Kidney epithelial cell (primary cell): ENCODE measurements around the gene HOXC9. TPM values are rescaled to one million over a fixed set of nuclear protein-coding genes. Genes with fewer than 3 reads are reported as not detected.

Source experiments
- DNase-seq: peaks from one replicate; pipeline ENCODE4 v3.0.0-alpha.2; 2010; ENCODE audit warnings: low read depth
- H3K27me3 ChIP-seq: 2 replicates; pipeline ENCODE4 v1.6.0; 2011; ENCODE audit warnings: low read length; ENCODE audit not compliant: control insufficient read depth, insufficient read depth
- H3K36me3 ChIP-seq: 2 replicates; pipeline ENCODE4 v1.5.1; 2011; ENCODE audit warnings: low read length; ENCODE audit not compliant: control insufficient read depth, insufficient read depth
- H3K4me3 ChIP-seq: 2 replicates; pipeline ENCODE4 v1.5.1; 2011; ENCODE audit warnings: low read depth, mild to moderate bottlenecking, control low read depth, low read length
- total RNA-seq: library from RNA; depleted of rRNA; stranded (reverse); fragments of >200 nt; gene quantifications from 2 replicates; pipeline ENCODE4 v1.2.3, GENCODE V29; 2015
- TF ChIP-seq, protein P1 (sequence below): IDR thresholded peaks from 2 replicates; pipeline ENCODE4 v1.5.1; 2011; ENCODE audit warnings: mild to moderate bottlenecking, moderate library complexity, low read length, control low read depth, inconsistent platforms; ENCODE audit not compliant: insufficient read depth, poor library complexity, severe bottlenecking

The HOXC9 gene
- total RNA-seq, 1 donor from 2014 or later = 12.3 TPM

GRCh38 chr12:53989227-53990113 is 10.5 kb upstream of the HOXC9 start:
- Histone ChIP-seq H3K36me3 (no peaks in the 10 kb centered on the region), H3K4me3 (no peak overlapping the region), H3K27me3 (peaks cover 43% of the 10 kb centered on the region)
- TF ChIP-seq, protein P1, sequence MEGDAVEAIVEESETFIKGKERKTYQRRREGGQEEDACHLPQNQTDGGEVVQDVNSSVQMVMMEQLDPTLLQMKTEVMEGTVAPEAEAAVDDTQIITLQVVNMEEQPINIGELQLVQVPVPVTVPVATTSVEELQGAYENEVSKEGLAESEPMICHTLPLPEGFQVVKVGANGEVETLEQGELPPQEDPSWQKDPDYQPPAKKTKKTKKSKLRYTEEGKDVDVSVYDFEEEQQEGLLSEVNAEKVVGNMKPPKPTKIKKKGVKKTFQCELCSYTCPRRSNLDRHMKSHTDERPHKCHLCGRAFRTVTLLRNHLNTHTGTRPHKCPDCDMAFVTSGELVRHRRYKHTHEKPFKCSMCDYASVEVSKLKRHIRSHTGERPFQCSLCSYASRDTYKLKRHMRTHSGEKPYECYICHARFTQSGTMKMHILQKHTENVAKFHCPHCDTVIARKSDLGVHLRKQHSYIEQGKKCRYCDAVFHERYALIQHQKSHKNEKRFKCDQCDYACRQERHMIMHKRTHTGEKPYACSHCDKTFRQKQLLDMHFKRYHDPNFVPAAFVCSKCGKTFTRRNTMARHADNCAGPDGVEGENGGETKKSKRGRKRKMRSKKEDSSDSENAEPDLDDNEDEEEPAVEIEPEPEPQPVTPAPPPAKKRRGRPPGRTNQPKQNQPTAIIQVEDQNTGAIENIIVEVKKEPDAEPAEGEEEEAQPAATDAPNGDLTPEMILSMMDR = peak; percentile 58
- no peak for DNase-seq

- Histone ChIP-seq H3K4me3 (peak overlapping the region; percentile 24), H3K27me3 (peaks cover 49% of the 10 kb centered on the region), H3K36me3 (no peaks in the 10 kb centered on the region)
- TF ChIP-seq, protein P1 = no peak
- no peak for DNase-seq
These were observed 9.5 kb upstream of the HOXC9 start for GRCh38 chr12:53990311-53991076.

GRCh38 chr12:53991077-53991460 is 8.9 kb upstream of the HOXC9 start:
- DNase-seq = no peak
- TF ChIP-seq, protein P1 = no peak
- peaks cover 47% of the 10 kb centered on the region for H3K27me3 ChIP-seq
- no peaks in the 10 kb centered on the region for H3K36me3 ChIP-seq
- H3K4me3 ChIP-seq = peak overlapping the region; percentile 24

DNA sequence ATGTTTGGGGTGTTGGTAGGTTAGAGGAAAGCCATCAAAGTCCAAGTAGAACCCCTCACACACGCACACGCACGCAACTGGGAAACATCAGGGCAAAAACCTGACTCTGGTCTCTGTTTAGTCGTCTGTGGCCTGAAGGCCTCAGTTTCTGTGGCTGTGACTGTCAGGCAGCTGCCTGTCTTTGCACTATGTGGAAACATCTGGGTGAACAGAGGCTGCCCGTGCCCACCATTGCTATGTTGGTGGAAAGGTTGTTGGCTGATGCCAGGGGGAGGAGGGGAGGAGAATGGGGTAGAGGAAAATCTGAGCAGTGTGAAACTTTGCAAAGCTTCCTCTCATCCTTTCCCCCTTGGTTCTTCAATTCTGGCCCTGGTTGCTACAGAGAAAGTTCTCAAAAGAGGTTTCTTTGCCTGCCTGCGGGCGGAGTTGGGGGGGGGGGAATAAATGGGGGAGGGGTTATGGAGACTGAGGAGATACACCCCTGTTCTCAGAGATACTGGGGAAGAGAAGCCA is 7.5 kb upstream of the HOXC9 start:
- H3K36me3 ChIP-seq = no peaks in the 10 kb centered on the region
- TF ChIP-seq, protein P1 = no peak
- no peak for DNase-seq
- peaks cover 49% of the 10 kb centered on the region for H3K27me3 ChIP-seq
- no peak overlapping the region for H3K4me3 ChIP-seq

- TF ChIP-seq, protein P1 = no peak
- Histone ChIP-seq H3K4me3 (peak overlapping the region; percentile 6), H3K27me3 (peaks cover 54% of the 10 kb centered on the region), H3K36me3 (no peaks in the 10 kb centered on the region)
- DNase-seq = no peak
These were observed 6.6 kb upstream of the HOXC9 start for GRCh38 chr12:53993162-53994008.
